Measurements from ENCODE around the gene GNB5. TPM values are rescaled to one million over a fixed set of nuclear protein-coding genes. Genes with fewer than 3 reads are reported as not detected.

The GNB5 gene
- total RNA-seq, 1 experiment from 2014 or later = 29.8 TPM

GRCh38 chr15:52233405-52233804 is 42.2 kb upstream of the GNB5 start:
- Histone ChIP-seq H2BK12ac (ENCODE audit: insufficient read length, low read depth, low read length) (no peak overlapping the region), H3K4me2 (ENCODE audit: insufficient read depth, insufficient read length, low read length) (no peak overlapping the region), H2BK5ac (ENCODE audit: insufficient read length, low read length) (no peak overlapping the region), H4K8ac (replicated peaks; ENCODE audit: insufficient read length, low read depth, low read length) (no peak overlapping the region), H3K9me3 (ENCODE audit: control insufficient read depth, low read depth, low read length) (no peaks in the 10 kb centered on the region), H2AK5ac (ENCODE audit: insufficient read length, low read length) (no peak overlapping the region), H4K91ac (ENCODE audit: insufficient read length, low read depth, low read length) (no peak overlapping the region), H3K9ac (ENCODE audit: extremely low read depth, insufficient read length, low read length) (no peak overlapping the region), H3K14ac (ENCODE audit: insufficient read depth, low read length) (no peak overlapping the region), H2AFZ (ENCODE audit: low read length) (no peak overlapping the region), H4K5ac (ENCODE audit: insufficient read length, low read depth, low read length) (no peak overlapping the region), H4K20me1 (ENCODE audit: control insufficient read depth, insufficient read depth, insufficient read length) (no peaks in the 10 kb centered on the region), H3K23me2 (ENCODE audit: insufficient read length, low read depth, low read length, poor library complexity, severe bottlenecking) (no peaks in the 10 kb centered on the region), H3K4me1 (ENCODE audit: insufficient read depth, low read length) (no peaks in the 10 kb centered on the region), H3K79me2 (ENCODE audit: insufficient read depth, low read length) (no peaks in the 10 kb centered on the region), H2BK120ac (ENCODE audit: low read depth, low read length, poor library complexity, severe bottlenecking) (no peak overlapping the region), H3K27me3 (ENCODE audit: insufficient read depth, low read length) (no peaks in the 10 kb centered on the region), H3K79me1 (ENCODE audit: insufficient read depth, low read depth, low read length, poor library complexity, severe bottlenecking) (no peaks in the 10 kb centered on the region), H2BK20ac (ENCODE audit: low read depth, low read length, poor library complexity, severe bottlenecking) (no peak overlapping the region), H3K23ac (ENCODE audit: insufficient read length, low read depth, low read length) (no peak overlapping the region), H3K56ac (ENCODE audit: insufficient read length, low read depth, low read length) (no peak overlapping the region), H3K27ac (ENCODE audit: insufficient read length, low read depth, low read length) (no peak overlapping the region), H3T11ph (ENCODE audit: low read length) (no peak overlapping the region), H3K4ac (ENCODE audit: low read depth, low read length) (no peak overlapping the region), H3K18ac (ENCODE audit: insufficient read length, low read depth, low read length) (no peak overlapping the region), H2BK15ac (ENCODE audit: low read depth, low read length) (no peak overlapping the region)
- no peaks in the 10 kb centered on the region for H3K9me3 Mint-ChIP-seq
- no peak overlapping the region for H3K4me3 Mint-ChIP-seq
- H3K27ac Mint-ChIP-seq = peak overlapping the region in 1 of 3 experiments; percentile 89; a peak in 1 of 7 replicates
- TF ChIP-seq CTCF (conservative IDR thresholded peaks at IDR 0.05) = no peak
- H3K27me3 Mint-ChIP-seq (ENCODE audit: low read depth) = no peaks in the 10 kb centered on the region; the same call in 1 of the 2 replicates
- H3K4me1 Mint-ChIP-seq = no peaks in the 10 kb centered on the region
- WGBS (ENCODE audit: extremely low coverage, insufficient read length, low lambda C conversion rate) = no CpG with 5 or more reads among the region's 4 CpGs
- H3K36me3 Mint-ChIP-seq (ENCODE audit: insufficient read depth in 1 of 3, low read depth in 3 of 3) = peaks cover 4 to 53% (median 52%) of the 10 kb centered on the region in 3 experiments; a peak in 6 of 7 replicates
- no peak for DNase-seq

All from H9 (cell line).